Measurements from ENCODE around the gene NHSL2. TPM values are rescaled to one million over a fixed set of nuclear protein-coding genes. Genes with fewer than 3 reads are reported as not detected.

Gene NHSL2
- total RNA-seq, 2 donors from 2014 or later, result 5.5 to 9.3 TPM

- Histone ChIP-seq H3K4me1 (no peaks in the 10 kb centered on the region), H3K27ac (no peak overlapping the region), H3K4me3 (no peak overlapping the region), H3K27me3 (no peaks in the 10 kb centered on the region), H3K9me3 (peaks cover 0 to 13% of the 10 kb centered on the region in 2 donors), H3K36me3 (no peaks in the 10 kb centered on the region)
- no peak for TF ChIP-seq CTCF (IDR thresholded peaks at IDR 0.05)
- DNase-seq (ENCODE audit: low spot score), result no peak
Observed at GRCh38 chrX:72031118-72031517, 120.5 kb downstream of the NHSL2 start.

- H3K9me3 ChIP-seq, result peaks cover 0 to 16% of the 10 kb centered on the region in 2 donors
- H3K27ac ChIP-seq, result no peak overlapping the region
- no peaks in the 10 kb centered on the region for H3K27me3 ChIP-seq
- no peak for TF ChIP-seq CTCF (IDR thresholded peaks at IDR 0.05)
- H3K36me3 ChIP-seq, result no peaks in the 10 kb centered on the region
- no peak overlapping the region for H3K4me3 ChIP-seq
- H3K4me1 ChIP-seq, result no peaks in the 10 kb centered on the region
- peak; percentile 28 for DNase-seq (ENCODE audit: low spot score)
Observed at GRCh38 chrX:72031634-72032033, 121.0 kb downstream of the NHSL2 start.

- no peaks in the 10 kb centered on the region for H3K27me3 ChIP-seq
- TF ChIP-seq CTCF (IDR thresholded peaks at IDR 0.05), result no peak
- H3K9me3 ChIP-seq, result peaks cover 0 to 16% of the 10 kb centered on the region in 2 donors
- H3K36me3 ChIP-seq, result no peaks in the 10 kb centered on the region
- no peak overlapping the region for H3K27ac ChIP-seq
- H3K4me1 ChIP-seq, result no peaks in the 10 kb centered on the region
- DNase-seq (ENCODE audit: low spot score), result no peak
- H3K4me3 ChIP-seq, result no peak overlapping the region
Observed at GRCh38 chrX:72037601-72038000, 127.0 kb downstream of the NHSL2 start.

- no peak overlapping the region for H3K27ac ChIP-seq
- no peak for DNase-seq (ENCODE audit: low spot score)
- no peak overlapping the region for H3K4me3 ChIP-seq
- no peak for TF ChIP-seq CTCF (IDR thresholded peaks at IDR 0.05)
- no peaks in the 10 kb centered on the region for H3K4me1 ChIP-seq
- H3K27me3 ChIP-seq, result no peaks in the 10 kb centered on the region
- H3K9me3 ChIP-seq, result peaks cover 0 to 16% of the 10 kb centered on the region in 2 donors
- H3K36me3 ChIP-seq, result no peaks in the 10 kb centered on the region
Observed at GRCh38 chrX:72038016-72038415, 127.4 kb downstream of the NHSL2 start.

GRCh38 chrX:72038868-72039267 is 128.2 kb downstream of the NHSL2 start:
- TF ChIP-seq CTCF (IDR thresholded peaks at IDR 0.05), result no peak
- H3K4me1 ChIP-seq, result no peaks in the 10 kb centered on the region
- H3K4me3 ChIP-seq, result no peak overlapping the region
- H3K27ac ChIP-seq, result no peak overlapping the region
- H3K36me3 ChIP-seq, result no peaks in the 10 kb centered on the region
- H3K27me3 ChIP-seq, result no peaks in the 10 kb centered on the region
- peaks cover 0 to 10% of the 10 kb centered on the region in 2 donors for H3K9me3 ChIP-seq
- no peak for DNase-seq (ENCODE audit: low spot score)

- Histone ChIP-seq H3K9me3 (peaks cover 0 to 5% of the 10 kb centered on the region in 2 donors), H3K27me3 (no peaks in the 10 kb centered on the region), H3K36me3 (no peaks in the 10 kb centered on the region), H3K27ac (peak overlapping the region in 1 of 2 donors; percentile 42), H3K4me3 (no peak overlapping the region), H3K4me1 (peaks cover 0 to 5% of the 10 kb centered on the region in 2 donors)
- DNase-seq (ENCODE audit: low spot score), result no peak
- no peak for TF ChIP-seq CTCF (IDR thresholded peaks at IDR 0.05)
Observed at GRCh38 chrX:72040506-72040905, 129.9 kb downstream of the NHSL2 start.
